ENCODE data around the gene VMP1.
"Not testable (repeated sequence)": the region's sequence is repeated elsewhere in the genome, so short reads cannot be mapped to it uniquely, and the experiment has no call there.

The VMP1 gene

DNA sequence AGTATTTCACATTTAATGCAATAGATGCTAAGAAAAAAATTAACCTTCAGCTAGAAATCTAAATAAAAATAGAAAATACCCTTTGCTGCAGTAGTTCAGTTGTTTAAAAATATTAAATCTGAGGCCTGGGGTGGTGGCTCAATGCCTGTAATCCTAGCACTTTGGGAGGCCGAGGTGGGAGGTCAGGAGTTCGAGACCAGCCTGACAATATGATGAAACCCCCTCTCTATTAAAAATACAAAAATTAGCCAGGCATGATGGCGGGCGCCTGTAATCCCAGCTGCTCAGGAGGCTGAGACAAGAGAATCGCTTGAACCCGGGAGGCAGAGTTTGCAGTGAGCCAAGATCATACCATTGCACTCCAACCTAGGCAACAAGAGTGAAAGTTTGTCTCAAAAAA, 98.9 kb downstream of the VMP1 start:
- DNase-seq (ENCODE audit: low read depth, low spot score): not testable (repeated sequence)

GRCh38 chr17:59807892-59808509, 100.5 kb downstream of the VMP1 start:
- no peak for DNase-seq (ENCODE audit: low read depth, low spot score)

DNA sequence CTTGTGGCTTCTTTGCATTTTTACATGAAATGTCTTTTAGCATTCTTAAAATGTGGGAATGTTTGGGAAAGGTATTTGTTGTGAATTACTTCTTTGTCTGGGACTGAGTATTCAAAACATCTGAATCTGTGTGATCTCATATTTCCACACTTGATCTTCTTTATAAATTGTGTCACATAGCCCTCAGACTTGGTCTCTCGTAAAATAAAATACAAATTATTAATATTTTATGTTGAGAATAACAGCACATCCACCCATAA, 103.4 kb downstream of the VMP1 start:
- peak; percentile 76 for DNase-seq (ENCODE audit: low read depth, low spot score)

DNA sequence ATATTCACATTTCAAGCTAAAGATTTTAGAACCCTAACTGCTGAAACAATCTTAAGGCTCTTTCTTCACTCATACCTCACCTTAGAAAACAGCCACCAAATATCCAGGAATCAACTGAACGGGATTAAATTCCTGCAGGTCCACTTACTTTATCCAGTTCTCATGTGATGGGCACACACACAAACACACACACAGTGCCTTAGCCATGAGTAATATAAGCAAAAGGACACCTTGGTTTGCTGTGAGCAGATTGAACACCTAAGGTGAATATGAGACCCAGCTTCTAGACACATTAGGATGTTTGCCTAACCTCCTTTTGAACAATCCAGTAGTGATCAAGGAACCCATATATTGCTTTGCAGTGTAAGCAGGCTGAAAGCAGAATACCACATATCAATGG, 103.8 kb downstream of the VMP1 start:
- peak; percentile 65 for DNase-seq (ENCODE audit: low read depth, low spot score)

DNA sequence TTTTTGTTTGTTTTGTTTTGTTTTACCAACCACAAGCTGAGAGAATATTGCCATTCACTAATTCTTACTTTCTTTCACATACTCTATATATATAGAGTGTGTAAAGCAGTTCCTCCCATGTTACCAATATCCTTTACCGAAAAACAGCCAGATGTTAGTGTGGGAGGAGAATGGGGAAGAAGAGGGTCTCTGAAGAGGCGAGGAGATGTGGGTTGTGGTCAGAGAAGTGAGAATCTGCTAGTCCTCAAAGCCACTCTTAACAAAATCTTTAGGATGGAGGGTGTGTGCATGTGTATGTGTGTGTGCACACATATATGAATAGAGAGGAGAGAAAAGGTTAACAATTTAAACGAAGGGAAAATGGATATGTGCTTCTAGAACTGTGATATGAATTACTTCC, 104.7 kb downstream of the VMP1 start:
- no peak for DNase-seq (ENCODE audit: low read depth, low spot score)

DNA sequence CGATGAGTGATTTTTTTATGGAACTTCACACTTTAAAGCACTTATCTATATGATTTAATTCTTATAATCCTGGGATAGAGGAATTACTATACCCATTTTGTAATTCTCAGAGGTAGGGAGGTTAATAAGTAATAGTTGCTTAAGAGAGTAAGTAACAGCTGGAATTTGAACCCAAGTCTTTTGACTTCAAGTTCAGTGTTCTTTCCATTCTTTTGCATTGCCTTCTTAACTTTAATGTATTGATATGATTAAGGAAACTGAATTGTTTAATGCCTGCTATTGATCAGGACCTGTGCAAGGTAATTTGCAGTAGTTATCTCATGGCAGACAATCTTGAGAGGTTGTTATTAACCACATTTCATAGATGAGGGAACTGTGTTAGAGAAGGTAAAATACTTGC, 106.8 kb downstream of the VMP1 start:
- no peak for DNase-seq (ENCODE audit: low read depth, low spot score)

- no peak for DNase-seq (ENCODE audit: low read depth, low spot score)
Measured at GRCh38 chr17:59814685-59815084, 107.2 kb downstream of the VMP1 start.

GRCh38 chr17:59815965-59816364, 108.5 kb downstream of the VMP1 start:
- DNase-seq (ENCODE audit: low read depth, low spot score): peak; percentile 24

DNA sequence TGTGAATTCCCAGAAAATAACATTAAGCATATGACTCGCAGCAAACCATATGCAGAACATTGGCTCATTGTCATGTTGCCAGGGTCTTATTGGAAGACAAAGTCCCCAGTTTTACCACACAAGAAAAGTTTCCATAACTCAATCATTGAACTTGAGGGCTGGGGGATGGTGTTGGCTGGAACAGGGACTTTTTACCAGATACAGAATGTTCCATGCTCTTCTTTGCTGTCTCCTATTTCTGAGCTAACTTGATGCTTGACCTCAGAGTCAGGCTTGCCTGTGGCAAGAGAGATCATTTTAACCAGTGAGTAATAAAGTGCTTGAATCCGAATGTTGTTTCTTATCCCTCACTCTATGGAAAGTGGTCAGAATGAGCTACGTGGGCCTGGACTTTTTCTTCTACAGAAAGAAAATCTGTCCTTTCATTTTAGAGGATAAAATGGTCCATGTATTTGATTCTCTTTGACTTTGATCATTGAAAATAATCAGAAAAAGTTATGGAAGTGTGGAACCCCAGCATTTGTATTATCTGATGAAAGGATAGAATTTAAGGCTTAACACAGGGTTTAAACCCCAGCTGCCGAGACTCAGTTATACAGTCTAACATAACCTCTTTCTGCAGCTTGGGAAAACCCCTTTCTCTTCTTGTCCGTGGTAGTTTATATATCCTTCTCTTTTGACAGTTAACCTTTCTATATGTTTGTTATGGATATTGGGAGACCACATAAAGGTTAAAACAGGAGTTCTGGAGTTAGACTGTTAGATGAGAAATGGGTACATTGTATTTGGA, 118.3 kb downstream of the VMP1 start:
- peak; percentile 77 for DNase-seq (ENCODE audit: low read depth, low spot score)

DNA sequence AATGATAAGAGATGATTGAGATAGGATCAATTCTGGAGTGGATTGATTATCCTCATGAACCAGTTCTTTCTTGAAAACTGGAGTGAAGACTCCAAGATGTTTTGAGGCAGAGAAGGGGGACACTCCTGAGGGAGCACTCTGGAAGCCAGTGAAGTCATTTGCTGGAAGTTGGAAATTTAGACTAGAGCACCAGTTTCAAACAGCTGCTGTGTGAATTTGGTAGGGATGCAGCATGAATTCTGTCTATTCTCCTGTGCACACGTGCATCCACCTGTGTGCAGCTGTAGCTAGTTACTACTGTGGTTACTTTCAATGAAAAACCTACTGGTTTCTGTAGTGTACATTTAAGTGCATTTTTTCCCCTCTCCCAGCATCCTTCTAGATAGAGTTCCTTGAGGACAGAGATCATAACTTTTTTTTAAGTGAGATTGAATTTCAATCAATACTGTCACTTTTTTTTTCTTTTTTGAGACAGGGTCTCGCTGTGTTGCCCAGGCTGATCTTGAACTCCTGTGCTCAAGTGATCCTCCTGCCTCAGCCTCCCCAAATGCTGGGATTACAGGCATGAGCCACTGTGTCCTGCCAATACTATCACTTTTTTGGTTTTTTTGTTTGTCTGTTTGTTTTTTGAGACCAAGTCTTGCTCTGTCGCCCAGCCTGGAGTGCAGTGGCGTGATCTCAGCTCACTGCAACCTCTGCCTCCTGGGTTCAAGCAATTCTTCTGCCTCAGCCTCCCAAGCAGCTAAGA, 119.4 kb downstream of the VMP1 start:
- DNase-seq (ENCODE audit: low read depth, low spot score): no peak

- DNase-seq (ENCODE audit: low read depth, low spot score): no peak
Measured at GRCh38 chr17:59827721-59828477, 120.4 kb downstream of the VMP1 start.

DNA sequence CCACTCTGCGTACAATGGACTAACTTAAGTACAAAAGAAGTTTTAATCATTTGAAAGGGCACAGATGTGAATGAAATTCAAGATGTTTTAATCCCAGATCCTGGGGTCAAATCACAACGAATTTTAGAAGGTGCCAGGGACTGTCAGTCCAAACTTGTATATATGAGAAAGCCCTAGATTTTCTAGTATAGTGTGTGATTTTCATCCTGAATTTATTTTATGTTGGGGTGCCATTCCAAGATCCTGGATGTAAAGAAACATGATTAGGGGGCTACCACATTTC, 121.0 kb downstream of the VMP1 start:
- DNase-seq (ENCODE audit: low read depth, low spot score): no peak

- not testable (repeated sequence) for DNase-seq (ENCODE audit: low read depth, low spot score)
Measured at GRCh38 chr17:59828819-59829216, 121.4 kb downstream of the VMP1 start.

DNA sequence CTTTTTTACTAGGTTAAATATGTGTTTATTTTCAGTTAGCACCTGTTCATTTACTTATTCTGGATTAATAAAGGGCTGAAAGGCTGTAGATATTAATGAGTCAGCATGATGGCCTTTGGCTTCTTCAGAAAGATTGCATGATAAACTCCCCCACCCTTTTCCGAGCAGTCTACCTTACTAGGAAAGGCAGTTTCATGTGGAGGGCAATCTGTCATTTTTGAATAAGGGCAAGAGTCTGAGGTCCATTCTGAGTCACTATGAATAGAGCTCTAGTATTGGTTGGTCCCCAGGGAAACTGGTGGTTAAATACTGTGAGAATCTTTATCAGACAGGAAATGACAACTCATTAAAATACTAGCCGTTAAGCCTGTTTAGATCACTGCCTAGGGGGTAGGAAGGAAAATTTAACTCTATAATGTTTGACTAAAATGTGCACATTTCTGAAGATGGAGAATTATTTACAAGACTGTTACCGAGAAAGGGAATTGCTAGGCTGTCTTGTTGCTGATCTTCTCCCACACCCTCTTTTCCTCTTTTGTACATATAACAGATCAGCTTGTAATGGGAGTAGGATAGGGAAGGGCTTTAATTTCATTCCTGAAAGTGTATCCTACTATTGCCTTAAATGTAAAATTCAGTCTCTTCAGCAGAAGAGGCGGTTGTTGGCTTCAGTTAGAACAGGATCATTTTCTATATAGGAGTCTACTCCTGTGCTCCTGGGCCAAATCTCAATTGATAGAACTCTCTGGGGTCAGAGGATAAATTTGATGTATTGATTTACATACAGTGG, 122.0 kb downstream of the VMP1 start:
- DNase-seq (ENCODE audit: low read depth, low spot score): peak; percentile 95

GRCh38 chr17:59830007-59830630, 122.7 kb downstream of the VMP1 start:
- peak; percentile 69 for DNase-seq (ENCODE audit: low read depth, low spot score)

DNA sequence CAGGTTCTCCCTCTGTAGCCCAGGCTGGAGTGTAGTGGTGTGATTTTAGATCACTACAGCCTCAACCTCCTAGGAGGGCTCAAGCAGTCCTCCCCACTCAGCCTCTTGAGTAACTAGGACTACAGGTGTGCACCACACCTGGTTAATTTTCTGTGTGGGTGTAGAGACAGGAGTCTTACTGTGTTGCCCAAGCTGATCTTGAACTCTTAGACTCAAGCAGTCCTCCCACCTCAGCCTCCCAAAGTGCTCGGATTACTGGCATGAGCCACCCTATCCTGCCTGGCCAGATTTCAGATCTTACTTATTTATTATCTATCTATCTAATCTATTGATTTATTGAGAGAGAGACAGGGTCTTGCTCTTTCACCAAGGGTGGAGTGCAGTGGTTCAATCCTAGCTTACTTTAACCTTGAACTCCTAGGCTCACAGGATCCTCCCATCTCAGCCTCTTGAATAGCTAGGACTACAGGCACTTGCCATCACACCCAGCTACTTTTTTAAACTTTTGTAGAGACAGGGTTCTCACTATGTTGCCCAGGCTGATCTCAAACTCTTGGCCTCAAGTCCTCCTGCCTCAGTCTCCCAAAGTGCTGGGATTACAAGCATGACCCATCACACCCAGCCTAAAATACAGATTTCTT, 123.5 kb downstream of the VMP1 start:
- DNase-seq (ENCODE audit: low read depth, low spot score): no peak

- peak; percentile 80 for DNase-seq (ENCODE audit: low read depth, low spot score)
Measured at GRCh38 chr17:59832883-59833379, 125.5 kb downstream of the VMP1 start.

- DNase-seq (ENCODE audit: low read depth, low spot score): peak; percentile 98
Measured at GRCh38 chr17:59837308-59838051, 130.0 kb downstream of the VMP1 start.

DNA sequence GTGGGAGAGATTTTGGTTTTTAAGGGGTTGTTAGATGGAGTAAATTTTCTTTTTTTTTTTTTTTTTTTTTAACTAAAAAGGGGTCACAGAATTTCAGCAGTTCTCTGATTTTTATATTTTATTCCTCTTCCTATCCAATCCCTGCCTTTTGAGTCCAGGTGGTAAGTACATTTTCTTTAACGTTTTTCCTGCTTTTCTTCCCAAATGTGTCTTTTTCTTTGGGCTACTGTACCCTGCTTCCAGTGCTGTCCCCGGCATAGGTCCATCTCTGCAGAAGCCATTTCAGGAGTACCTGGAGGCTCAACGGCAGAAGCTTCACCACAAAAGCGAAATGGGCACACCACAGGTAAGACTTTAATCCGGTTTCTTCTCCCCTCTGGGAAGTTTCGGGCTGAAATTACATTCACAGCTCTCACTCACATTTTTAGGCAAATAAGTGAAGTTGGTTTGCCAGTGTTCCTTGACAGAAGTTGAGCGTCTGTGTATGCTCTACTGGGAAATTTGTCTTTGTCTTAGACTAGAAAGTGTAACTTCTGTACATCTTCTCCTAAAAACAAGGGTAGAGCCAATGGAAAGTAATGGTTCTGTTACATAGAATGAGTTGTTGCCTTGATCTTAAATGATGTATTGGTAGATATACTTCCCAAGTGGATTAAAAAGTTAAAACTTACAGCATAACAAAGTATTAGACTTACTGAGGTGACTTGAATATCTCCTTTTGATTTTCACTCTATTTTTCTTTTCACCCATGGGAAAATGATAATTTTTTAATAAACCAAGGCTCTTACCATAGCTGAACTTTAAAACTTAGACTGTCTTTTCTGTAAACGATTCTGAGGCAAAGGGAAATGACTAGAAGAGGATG, 130.8 kb downstream of the VMP1 start:
- peak; percentile 65 for DNase-seq (ENCODE audit: low read depth, low spot score)

All from astrocyte of the hippocampus (primary cell).